HG03442 (cell line): ENCODE measurements around the gene UBE2K.
"Not testable (repeated sequence)": the region's sequence is repeated elsewhere in the genome, so short reads cannot be mapped to it uniquely, and the experiment has no call there.

ENCODE experiments used
- ATAC-seq: cut with Tn5 transposase; IDR thresholded peaks from one replicate; pipeline ENCODE4 v1.9.1; 2021; ENCODE audit warnings: mild to moderate bottlenecking, moderate library complexity; ENCODE audit not compliant: unreplicated experiment

The UBE2K gene

DNA sequence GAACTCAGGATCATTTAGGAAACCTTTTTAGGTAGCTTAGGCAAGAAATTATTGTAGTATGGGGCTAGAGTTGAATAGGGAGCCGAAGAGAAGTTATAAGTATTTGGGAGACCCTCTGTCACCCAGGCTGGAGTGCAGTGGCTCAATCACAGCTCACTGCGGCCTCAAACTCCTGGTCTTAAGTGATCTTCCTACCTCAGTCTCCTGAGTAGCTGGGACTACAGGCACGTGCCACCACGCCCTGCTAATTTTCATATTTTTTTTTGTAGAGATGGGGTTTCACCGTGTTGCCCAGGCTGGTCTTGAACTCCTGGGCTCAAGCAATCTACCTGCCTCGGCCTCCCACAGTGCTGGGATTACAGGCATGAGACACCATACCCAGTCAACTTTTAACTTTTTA, 23.3 kb downstream of the UBE2K start:
- ATAC-seq: not testable (repeated sequence)

DNA sequence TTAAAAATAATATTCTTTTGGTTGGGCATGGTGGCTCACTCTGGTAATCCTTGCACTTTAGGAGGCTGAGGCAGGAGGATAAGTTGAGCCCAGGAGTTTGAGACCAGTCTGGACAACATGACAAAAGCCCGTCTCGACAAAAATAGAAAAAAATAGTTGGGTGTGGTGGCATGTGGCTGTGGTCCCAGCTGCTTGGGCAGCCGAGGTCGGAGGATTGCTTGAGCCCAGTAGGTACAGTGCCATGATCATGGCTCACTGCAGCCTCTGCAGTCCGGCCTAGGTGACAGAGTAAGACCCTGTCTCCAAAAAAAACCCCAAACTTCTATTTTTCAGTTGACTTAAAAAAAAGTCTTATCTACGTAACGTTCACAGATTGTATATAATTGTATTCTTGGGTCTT, 23.9 kb downstream of the UBE2K start:
- ATAC-seq: no peak

DNA sequence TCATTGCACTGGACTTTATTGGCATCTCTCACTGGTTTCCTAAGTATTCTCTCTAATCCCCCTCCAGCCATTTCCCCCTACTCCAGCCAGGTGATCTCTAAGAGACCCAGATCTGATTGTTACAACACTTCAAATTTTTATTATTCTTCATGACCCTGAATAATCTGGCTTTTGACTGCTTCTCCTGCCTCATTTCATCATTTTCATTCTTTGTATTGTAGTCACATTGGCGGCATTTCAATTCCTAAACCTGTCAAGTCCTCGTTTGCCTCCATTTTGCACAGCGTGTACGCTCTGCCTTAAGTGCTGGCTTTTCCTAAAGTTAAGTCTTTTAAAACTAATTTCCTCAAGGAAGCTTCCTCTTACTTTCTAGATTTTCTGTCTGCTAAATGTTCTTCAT, 31.6 kb downstream of the UBE2K start:
- no peak for ATAC-seq

DNA sequence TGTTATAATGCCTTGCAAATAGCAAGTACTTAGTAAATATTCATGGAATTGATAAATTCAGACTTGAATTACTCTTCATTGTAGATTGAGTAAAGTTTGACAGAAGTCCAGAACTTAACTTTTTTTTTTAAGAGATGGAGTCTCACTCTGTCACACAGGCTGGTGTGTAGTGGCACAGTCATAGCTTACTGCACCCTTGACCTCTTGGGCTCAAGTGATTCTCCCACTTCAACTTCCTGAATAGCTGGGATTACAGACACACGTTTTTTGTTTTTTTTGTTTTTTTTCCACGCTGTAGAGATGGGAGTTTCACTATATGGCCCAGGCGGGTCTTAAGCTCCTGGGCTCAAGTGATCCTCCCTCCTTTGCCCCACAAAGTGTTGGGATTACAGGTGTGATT, 32.1 kb downstream of the UBE2K start:
- no peak for ATAC-seq

DNA sequence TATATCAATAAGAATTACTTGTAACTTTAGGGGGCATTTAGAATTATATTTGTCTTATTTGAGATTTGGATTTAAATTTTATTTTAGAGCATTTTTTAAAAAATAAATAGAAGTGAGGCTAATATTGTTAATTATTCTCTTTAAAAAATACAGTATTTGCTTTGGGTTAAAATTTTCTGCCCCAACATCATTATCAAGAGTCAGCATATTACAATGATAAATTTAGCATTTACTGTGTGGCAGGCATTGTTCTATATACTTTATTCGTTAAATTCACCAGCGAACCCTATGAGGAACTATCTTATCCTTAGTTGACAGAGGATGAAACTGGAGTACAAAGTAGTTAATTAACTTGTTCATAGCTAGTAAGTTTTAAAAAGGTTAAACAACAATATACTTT, 34.0 kb downstream of the UBE2K start:
- ATAC-seq: no peak

DNA sequence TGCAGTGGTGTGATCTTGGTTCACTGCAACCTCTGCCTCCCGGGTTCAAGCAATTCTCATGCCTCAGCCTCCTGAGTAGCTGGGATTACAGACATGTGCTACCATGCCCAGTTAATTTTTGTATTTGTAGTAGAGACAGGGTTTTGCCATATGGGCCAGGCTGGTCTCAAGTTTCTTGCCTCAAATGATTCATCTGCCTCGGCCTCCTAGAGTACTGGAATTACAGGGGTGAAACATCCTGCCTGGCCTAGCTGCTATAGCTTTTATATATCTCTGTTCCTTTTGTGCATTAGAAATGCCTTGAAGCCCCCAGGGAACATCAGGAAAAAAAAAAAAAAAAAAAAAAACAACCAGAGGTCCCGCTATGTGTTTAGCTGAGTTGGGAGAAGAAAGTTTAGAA, 34.8 kb downstream of the UBE2K start:
- no peak for ATAC-seq

DNA sequence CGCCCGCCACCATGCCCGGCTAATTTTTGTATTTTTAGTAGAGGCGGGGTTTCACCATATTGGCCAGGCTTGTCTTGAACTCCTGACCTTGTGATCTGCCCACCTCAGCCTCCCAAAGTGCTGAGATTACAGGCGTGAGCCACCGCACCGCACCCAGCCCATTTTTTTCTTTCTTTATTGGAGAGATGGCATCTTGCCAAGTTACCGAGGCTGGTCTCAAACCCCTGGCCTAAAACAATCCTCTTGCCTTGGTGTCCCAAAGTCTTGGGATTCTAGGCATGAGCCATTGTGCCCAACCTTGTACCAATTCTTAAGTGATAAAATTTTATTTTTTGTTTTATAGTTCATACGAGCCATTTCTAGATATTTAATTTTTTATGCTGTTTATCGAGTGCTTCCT, 41.7 kb downstream of the UBE2K start:
- not testable (repeated sequence) for ATAC-seq

DNA sequence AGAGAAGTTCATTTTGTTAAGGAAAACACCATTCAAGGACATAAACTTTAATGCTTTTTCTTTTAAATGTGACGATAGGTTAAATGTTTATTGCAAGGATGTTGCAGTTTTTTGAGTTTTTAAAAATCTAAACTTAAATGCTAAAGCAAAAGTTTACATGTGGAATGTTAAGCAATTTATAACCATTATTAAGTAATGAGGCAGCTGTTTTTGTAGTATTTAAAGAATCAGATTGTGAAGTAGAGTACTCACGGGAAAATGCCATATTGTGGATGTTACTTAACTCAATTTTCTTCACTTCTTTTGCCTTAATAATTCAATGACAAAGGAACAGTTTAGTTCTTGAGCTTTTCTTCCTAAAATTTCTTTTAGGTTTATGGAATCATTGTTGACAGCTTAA, 43.5 kb downstream of the UBE2K start:
- ATAC-seq: no peak

DNA sequence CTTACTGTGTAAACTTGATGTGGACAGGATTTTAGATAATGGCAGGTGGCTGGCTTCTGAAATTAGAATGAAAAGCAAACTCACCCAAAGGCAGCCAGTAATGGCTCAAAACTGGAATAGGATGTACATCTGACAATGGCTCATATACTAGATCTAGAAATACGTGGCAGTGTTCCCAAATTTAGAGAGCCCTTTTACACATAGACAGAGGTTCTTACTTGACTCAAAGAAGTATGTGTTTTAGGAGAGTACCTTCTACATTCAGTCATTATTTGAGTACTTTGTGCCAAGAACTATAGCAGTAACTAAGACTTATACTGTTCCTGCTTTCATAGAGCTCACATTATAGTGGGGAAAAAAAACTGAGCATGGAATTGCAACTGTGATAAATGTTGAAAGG, 48.0 kb downstream of the UBE2K start:
- no peak for ATAC-seq

DNA sequence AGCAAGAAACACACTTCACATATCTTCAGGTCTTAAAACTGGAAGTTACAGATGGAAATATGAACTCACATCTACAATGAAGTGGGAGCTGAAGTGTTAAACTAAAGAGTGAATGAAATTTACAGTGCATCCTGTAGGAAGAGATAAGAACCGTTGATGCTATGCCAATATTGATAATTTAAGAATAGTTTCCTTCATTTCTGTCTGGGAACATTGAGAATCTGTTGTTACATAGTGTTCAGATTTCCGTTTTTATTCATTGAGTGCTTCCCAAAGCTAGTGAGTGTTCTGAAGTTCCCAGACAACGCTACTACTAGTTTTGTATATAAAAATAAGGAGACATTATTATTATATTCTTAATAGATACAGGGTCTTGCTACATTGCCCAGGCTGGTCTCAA, 52.3 kb downstream of the UBE2K start:
- no peak for ATAC-seq

DNA sequence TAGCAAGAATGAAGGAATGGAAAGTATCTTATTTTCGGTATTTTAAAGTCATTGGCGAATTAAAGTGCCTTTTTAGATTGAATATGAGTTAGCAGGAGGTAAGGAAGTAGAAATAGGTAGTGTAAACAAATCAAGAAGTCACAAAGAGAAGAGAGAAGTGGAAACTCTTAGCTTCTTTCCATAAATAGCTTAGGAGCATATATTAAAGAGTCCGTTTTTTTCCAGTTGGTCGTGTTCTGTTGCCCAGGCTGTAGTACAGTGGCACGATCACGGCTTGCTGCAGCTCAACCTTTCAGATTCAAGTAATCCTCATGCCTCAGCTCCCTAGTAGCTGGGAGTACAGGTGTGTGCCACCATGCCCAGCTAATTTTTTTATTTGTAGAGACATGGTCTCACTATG, 56.4 kb downstream of the UBE2K start:
- no peak for ATAC-seq

DNA sequence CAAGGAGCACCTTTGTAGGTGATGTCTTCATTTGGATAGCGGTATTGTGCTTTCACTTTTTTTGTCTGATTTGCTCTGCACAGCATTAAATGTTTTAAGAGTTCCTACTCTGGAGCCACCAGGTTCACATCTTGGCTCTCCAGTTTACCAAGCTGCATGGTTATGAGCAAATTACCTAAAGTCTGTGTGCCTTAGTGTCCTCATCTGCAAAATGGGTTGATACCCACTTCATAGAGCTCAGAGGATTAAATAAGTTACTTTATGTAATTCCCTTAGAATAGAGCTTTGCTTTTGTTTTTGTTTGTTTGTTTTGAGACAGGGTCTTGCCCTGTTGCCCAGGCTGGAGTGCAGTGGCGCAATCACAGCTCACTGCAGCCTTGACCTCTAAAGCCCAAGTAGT, 58.2 kb downstream of the UBE2K start:
- no peak for ATAC-seq

DNA sequence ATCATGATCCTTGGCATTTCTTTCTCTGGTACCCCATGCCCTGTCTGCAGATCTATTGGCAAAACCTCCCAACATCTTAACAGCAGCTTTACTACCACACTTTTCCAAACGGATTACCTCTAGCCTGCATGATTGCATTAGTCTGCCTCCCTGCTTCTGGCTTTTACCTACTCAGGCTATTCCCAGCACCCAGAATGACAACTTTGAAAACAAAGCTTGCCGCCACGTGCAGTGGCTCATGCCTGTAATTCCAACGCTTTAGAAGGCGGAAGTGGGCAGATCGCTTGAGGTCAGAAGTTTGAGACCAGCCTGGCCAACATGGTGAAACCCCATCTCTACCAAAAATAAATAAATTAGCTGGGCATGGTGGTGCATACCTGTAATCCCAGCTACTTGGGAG, 60.2 kb downstream of the UBE2K start:
- ATAC-seq: no peak

DNA sequence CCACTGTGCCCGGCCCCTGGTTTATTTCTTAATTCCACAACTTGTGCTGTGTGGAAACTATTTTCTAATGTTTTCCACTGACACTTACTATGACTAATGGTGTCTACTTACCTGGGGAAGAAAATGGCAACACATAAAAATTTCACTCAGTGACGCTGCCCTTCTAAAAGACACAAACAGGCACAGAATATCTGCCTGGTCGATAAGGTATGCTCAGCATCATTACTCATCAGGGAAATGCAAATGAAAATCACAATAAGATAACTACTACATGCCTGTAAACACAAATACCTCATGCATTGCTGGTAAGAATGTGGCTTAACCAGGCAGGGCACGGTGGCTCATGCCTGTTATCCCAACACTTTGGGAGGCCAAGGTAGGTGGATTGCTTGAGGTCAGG, 61.6 kb downstream of the UBE2K start:
- ATAC-seq: no peak

DNA sequence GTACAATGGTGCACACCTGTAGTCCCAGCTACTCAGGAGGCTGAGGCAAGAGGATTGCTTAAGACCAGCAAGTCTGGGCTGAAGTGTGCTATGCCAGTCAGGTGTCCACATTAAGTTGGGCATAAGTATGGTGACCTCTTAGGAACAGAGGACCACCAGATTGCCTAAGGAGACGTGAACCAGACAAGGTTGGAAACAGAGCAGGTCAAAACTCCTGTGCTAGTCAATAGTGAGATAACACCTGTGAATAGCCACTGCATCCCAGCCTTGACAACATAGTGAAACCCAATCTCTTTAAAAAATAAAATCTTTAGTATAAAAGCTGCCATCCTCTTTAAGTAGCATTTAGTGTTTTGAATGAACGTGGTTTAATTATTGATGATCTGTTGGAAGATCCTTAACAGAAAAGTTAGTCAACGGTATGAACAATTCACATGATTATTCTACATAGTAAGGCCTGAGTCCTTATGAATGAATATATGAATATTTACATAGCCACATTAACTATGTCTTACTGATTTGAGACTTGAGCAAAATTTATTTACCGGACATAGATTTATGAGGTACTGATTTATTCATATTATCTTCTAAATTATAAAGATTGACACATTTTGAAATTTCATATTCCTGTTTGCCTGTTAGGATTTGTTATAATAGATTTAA, 63.2 kb downstream of the UBE2K start:
- ATAC-seq: no peak

DNA sequence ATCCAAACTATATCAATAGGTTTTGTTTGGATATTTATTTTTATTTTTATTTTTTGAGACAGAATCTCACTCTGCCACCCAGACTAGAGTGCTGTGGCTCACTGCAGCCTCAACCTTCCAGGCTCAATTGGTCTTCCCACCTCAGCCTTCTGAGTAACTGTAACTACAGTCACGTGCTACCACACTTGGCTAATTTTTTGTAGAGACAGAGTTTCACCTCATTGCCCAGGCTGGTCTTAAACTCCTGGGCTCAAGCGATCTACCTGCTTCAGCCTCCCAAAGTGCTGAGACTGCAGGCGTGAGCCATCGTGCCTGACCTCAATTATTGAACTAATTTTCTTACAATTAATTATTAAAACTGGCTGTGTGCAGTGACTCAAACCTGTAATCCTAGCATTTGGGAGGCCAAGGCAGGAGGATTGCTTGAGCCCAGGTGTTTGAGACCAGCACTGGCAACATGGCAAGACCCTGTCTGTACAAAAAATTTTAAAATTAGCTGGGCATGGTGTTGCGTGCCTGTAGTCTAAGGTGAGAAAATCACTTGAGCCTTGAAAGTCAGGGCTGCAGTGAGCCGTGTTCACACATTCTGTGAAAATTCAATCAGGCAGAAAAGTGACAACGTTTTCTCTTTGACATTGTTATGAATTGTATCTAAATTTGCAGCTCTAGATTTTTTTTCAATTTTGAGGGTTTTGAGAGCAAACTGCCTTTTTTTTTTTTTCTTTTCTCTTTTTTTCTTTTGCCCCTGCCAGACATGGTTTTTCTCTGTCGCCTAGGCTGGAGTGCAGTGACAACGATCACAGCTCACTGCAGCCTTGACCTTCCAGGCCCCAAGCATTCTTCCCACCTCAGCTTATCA, 66.0 kb downstream of the UBE2K start:
- peak; percentile 58 for ATAC-seq

DNA sequence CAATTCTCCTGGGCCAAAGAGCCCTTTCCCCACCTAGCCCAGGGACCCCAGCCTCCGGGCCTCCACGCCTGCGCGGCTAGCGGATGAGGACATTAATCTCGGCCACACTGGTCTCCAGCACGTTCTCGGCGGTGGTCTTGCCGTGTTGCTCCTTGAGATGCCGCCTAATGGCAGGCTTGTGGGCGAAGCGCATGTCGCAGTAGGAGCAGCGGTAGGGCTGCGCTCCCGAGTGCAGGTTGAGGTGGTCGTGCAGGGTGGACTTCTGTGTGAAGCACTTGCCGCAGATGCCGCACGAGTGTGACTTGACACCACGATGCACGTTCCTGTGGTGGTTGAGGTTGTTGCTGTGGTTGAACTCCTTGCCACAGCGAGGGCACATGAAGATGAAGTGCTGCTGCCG, 72.1 kb downstream of the UBE2K start:
- ATAC-seq: no peak

DNA sequence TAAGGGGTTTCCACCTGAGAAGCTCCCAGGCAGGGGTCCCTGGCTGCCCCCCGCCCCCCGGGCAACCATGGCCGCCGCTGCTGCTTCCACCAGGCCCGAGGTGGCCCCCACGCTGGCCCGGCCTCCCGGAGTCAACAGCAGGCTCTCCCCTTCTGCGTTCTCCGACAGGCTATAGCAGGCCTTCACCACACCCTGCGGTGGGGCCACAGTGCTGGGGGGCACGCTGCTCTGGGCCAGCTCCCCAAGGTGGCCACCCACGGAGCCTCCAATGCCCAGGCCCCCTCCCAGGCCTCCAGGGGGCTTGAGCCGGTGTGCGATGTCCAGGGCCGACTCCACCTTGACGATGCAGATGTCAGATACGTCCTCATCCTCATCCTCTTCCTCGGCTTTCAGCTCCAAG, 72.5 kb downstream of the UBE2K start:
- no peak for ATAC-seq

DNA sequence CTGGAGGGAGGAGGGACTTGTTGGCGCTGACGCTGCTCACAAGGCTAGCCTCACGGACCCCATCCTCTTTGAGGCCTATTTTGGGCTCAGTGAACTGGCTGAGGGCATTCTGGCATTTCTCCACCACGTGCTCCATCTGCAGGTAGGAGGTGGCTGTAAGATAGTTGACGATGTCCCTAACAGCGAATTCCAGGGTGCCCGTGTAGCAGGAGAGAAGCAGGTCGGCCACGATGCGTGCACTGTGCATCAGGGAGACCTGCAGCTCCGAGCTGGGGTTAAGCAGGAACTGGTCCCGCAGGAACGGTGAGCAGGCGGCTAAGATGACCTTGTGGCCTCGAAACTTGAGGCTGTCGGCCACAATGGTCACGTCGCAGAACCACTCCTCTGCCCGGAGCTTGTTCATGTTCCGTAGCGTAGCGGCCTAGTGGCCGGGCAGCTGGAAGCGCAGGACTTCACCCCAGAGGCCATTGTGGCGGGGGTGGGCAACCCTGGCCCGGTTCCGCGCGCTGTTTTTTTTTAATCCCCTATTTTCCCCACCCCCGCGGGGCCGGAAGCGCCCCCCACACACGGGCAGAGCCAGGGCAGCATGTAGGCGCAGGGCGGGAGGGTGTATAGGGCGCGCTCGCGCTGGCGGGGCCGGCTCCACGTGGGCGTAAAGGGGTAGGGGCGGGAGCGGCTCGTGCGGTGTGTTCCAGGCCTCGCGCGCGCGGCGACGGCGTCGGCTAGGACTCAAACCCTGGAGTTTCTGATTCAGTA, 73.2 kb downstream of the UBE2K start:
- no peak for ATAC-seq

DNA sequence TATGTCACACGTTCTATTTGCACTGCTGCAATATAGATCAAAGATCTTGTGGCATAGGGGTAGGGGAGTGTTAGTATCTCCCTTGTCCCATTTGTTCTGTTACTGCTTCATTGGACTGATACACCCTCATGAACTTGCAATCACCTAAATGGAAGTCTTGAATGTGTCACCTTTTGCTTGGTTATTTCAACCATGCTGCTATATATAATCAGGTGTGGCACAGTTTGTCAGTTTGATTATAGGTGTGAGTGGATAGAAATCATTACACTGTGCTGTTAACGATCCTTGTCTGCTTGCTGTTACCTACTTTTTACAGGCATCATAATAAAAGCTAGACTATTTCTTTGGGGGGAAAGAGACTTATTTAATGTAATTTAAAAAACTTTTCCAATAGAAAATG, 84.1 kb downstream of the UBE2K start:
- ATAC-seq: not testable (repeated sequence)

DNA sequence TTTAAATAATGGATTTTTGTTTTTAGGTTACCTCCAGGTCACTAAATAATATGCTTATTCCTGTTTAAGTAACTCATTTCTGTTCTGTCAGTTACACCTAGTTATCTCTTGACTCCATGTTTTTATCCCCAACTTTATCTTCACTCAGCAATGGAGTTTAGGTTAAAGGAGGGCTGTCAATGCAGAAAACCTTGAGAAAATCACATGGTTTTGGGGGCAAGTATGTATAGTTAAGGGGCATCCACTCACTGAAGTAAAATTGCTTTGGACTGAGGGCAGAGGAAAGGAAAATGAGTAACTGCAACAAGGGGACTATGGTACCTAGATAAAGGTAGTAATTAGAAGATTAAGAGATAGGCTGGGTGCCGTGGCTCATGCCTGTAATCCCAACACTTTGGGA, 87.1 kb downstream of the UBE2K start:
- no peak for ATAC-seq

DNA sequence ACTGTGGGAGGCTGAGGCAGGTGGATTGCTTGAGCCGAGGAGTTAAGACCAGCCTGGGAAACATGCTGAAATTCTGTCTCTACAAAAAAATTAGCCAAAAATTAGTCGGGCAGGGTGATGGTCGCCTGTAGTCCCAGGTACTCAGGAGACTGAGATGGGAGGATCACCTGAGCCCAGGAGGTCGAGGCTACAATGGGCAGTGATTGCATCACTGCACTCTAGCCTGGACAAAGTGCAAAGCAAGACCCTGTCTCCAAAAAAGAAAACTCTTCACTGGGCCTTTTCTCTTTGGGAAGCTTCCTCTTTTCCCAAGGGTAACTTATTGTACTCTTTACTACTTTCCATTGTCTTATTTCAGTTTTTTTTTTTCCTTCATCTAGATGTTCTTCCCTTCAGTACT, 88.9 kb downstream of the UBE2K start:
- no peak for ATAC-seq
